GM23338 (cell line): ENCODE data around the gene LPXN. TPM values are rescaled to one million over a fixed set of nuclear protein-coding genes. Genes with fewer than 3 reads are reported as not detected.

Source experiments
- ATAC-seq: fragments of 200-7000 bp; cut with Tn5 transposase; 3 replicates; pipeline ENCODE4 v1.9.1; 2020
- DNase-seq: peaks from one replicate; pipeline ENCODE4 v3.0.0-alpha.2; 2015; ENCODE audit warnings: low spot score
- H2AFZ ChIP-seq: fragments of 200-600 bp; sonication (generic); 2 replicates; pipeline ENCODE4 v1.8.0; 2016; ENCODE audit warnings: antibody characterized with exemption, mild to moderate bottlenecking, moderate library complexity
- H3F3A ChIP-seq: fragments of 200-600 bp; sonication (generic); replicated peaks from 2 replicates; pipeline ENCODE4 v1.8.0; 2017; ENCODE audit warnings: antibody characterized with exemption, mixed run types, low read depth
- H3K27ac ChIP-seq: fragments of 200-600 bp; sonication (generic); 2 replicates; pipeline ENCODE4 v1.6.1; 2016; ENCODE audit warnings: low read depth
- H3K27me3 ChIP-seq: fragments of 200-600 bp; sonication (generic); 2 replicates; pipeline ENCODE4 v1.8.0; 2016; ENCODE audit warnings: mild to moderate bottlenecking, mixed run types, moderate library complexity; ENCODE audit not compliant: insufficient read depth
- H3K36me3 ChIP-seq: fragments of 200-600 bp; sonication (generic); 2 replicates; pipeline ENCODE4 v1.8.0; 2016; ENCODE audit warnings: mild to moderate bottlenecking; ENCODE audit not compliant: insufficient read depth
- H3K4me1 ChIP-seq: fragments of 200-600 bp; sonication (generic); 2 replicates; pipeline ENCODE4 v1.8.0; 2016; ENCODE audit warnings: mild to moderate bottlenecking, moderate library complexity; ENCODE audit not compliant: insufficient read depth
- H3K4me2 ChIP-seq: fragments of 200-600 bp; sonication (generic); 2 replicates; pipeline ENCODE4 v1.7.1; 2017; ENCODE audit warnings: mixed run types
- H3K4me3 ChIP-seq: fragments of 200-600 bp; sonication (generic); 2 replicates; pipeline ENCODE4 v1.6.1; 2016; ENCODE audit warnings: mixed run types
- H3K79me2 ChIP-seq: fragments of 200-600 bp; sonication (generic); replicated peaks from 2 replicates; pipeline ENCODE4 v1.8.0; 2017; ENCODE audit warnings: mild to moderate bottlenecking; ENCODE audit not compliant: insufficient read depth
- H3K9me2 ChIP-seq: fragments of 200-600 bp; sonication (generic); 2 replicates; pipeline ENCODE4 v1.8.0; 2017; ENCODE audit not compliant: insufficient read depth
- H4K20me1 ChIP-seq: fragments of 200-600 bp; sonication (generic); replicated peaks from 2 replicates; pipeline ENCODE4 v1.8.0; 2017; ENCODE audit warnings: mild to moderate bottlenecking; ENCODE audit not compliant: insufficient read depth
- H3K27ac Mint-ChIP-seq: 2 replicates; pipeline ENCODE4 v1.8.0; 2020; ENCODE audit warnings: inconsistent platforms, mild to moderate bottlenecking, moderate library complexity, mixed read lengths
- H3K27me3 Mint-ChIP-seq: 3 replicates; pipeline ENCODE4 v1.8.0; 2022; ENCODE audit warnings: low read depth, mild to moderate bottlenecking, moderate library complexity, mixed read lengths, inconsistent platforms; ENCODE audit not compliant: insufficient read depth, poor library complexity
- H3K36me3 Mint-ChIP-seq: 3 replicates; pipeline ENCODE4 v1.8.0; 2021; ENCODE audit warnings: low read depth, mild to moderate bottlenecking, inconsistent platforms, moderate library complexity, mixed read lengths
- H3K4me1 Mint-ChIP-seq: 3 replicates; pipeline ENCODE4 v1.8.0; 2020; ENCODE audit warnings: mild to moderate bottlenecking, inconsistent platforms, mixed read lengths
- H3K4me3 Mint-ChIP-seq: 3 replicates; pipeline ENCODE4 v1.8.0; 2021; ENCODE audit warnings: moderate library complexity, mild to moderate bottlenecking, inconsistent platforms, mixed read lengths
- H3K9me3 Mint-ChIP-seq: 3 replicates; pipeline ENCODE4 v1.8.0; 2020; ENCODE audit warnings: moderate library complexity, mild to moderate bottlenecking, inconsistent platforms, mixed read lengths
- CTCF ChIP-seq, 2 experiments: fragments of 200-600 bp in 1 of 2; sonication (generic) in 1 of 2; conservative IDR thresholded peaks; 2 replicates each; pipeline versions ENCODE4 v1.5.1 to v1.6.1; 2016 to 2017; ENCODE audit warnings: antibody characterized with exemption in 2 of 2, low read depth in 2 of 2, mild to moderate bottlenecking in 2 of 2, moderate library complexity in 1 of 2
- ETS1 ChIP-seq: IDR thresholded peaks from 2 replicates; pipeline ENCODE4 v1.6.1; 2016; ENCODE audit warnings: antibody characterized with exemption
- EZH2phosphoT487 ChIP-seq: fragments of 200-600 bp; sonication (generic); IDR thresholded peaks from one replicate; pipeline ENCODE4 v1.8.1; 2018; ENCODE audit warnings: antibody characterized with exemption; ENCODE audit not compliant: unreplicated experiment
- JUNB ChIP-seq: IDR thresholded peaks from one replicate; pipeline ENCODE4 v1.6.1; 2016; ENCODE audit warnings: antibody characterized with exemption; ENCODE audit not compliant: unreplicated experiment
- POLR2AphosphoS5 ChIP-seq: IDR thresholded peaks from 2 replicates; pipeline ENCODE4 v1.6.1; 2016; ENCODE audit warnings: antibody characterized with exemption, low read depth
- REST ChIP-seq: IDR thresholded peaks from one replicate; pipeline ENCODE4 v1.6.1; 2018; ENCODE audit warnings: antibody characterized with exemption; ENCODE audit not compliant: unreplicated experiment
- STAT1 ChIP-seq: IDR thresholded peaks from one replicate; pipeline ENCODE4 v1.6.1; 2016; ENCODE audit warnings: antibody characterized with exemption; ENCODE audit not compliant: unreplicated experiment
- ZNF114 ChIP-seq: fragments of 250-450 bp; sonication (Bioruptor Pico); IDR thresholded peaks from 2 replicates; pipeline ENCODE4 v1.5.0; 2020; ENCODE audit warnings: mild to moderate bottlenecking, moderate library complexity
- ZNF331 ChIP-seq: fragments of 250-450 bp; sonication (Bioruptor Pico); IDR thresholded peaks from 2 replicates; pipeline ENCODE4 v1.5.0; 2020; ENCODE audit warnings: low read depth, mild to moderate bottlenecking, moderate library complexity
- ZNF462 ChIP-seq: fragments of 250-450 bp; sonication (Bioruptor Pico); IDR thresholded peaks from 2 replicates; pipeline ENCODE4 v1.5.0; 2020; ENCODE audit warnings: mild to moderate bottlenecking, moderate library complexity
- polyA plus RNA-seq: library from polyadenylated mRNA; unstranded; fragments of >200 nt; fragmentation: Nextera tagmentation; extraction: Ambion mirVana; gene quantifications from 2 replicates; pipeline ENCODE4 v1.2.1, GENCODE V29; 2016
- total RNA-seq: library from RNA; depleted of rRNA; stranded (reverse); fragments of >200 nt; shearing (Covaris generic); gene quantifications from 2 replicates; pipeline ENCODE4 v1.2.3, GENCODE V29; 2014

The LPXN gene
- total and polyA plus RNA-seq, 2 experiments from 2014 or later = 0.56 to 1.3 TPM

GRCh38 chr11:58625086-58625485, 49.4 kb upstream of the LPXN start:
- no peak overlapping the region for H3K27ac ChIP-seq
- peaks cover 15% of the 10 kb centered on the region; the same call in 1 of the 2 replicates for H3K36me3 ChIP-seq
- no peak overlapping the region for H3K4me2 ChIP-seq
- no peak overlapping the region for H3K4me3 ChIP-seq
- Mint-ChIP-seq H3K27me3 (no peaks in the 10 kb centered on the region), H3K9me3 (no peaks in the 10 kb centered on the region), H3K4me1 (peaks cover 10% of the 10 kb centered on the region; the same call in 2 of the 3 replicates), H3K36me3 (peaks cover 30% of the 10 kb centered on the region), H3K4me3 (no peak overlapping the region), H3K27ac (no peak overlapping the region)
- H3K27me3 ChIP-seq = no peaks in the 10 kb centered on the region
- TF ChIP-seq ZNF462 (no peak), ETS1 (no peak), EZH2phosphoT487 (no peak), STAT1 (no peak)
- peaks cover 7% of the 10 kb centered on the region; the same call in 1 of the 2 replicates for H3K4me1 ChIP-seq
- no peaks in the 10 kb centered on the region for H3F3A ChIP-seq
- ATAC-seq (no peak), DNase-seq (no peak)
- peaks cover 11% of the 10 kb centered on the region; the same call in 1 of the 2 replicates for H4K20me1 ChIP-seq
- H3K9me2 ChIP-seq = no peaks in the 10 kb centered on the region
- H2AFZ ChIP-seq = no peak overlapping the region
- no peaks in the 10 kb centered on the region; the same call in 1 of the 2 replicates for H3K79me2 ChIP-seq

GRCh38 chr11:58622344-58622743, 46.7 kb upstream of the LPXN start, which contains the start of gene CNTF:
Gene CNTF (plus strand): TSS chr11:58622665. CDS start chr11:58622753, 88 bp downstream.
- no peaks in the 10 kb centered on the region for H3F3A ChIP-seq
- H4K20me1 ChIP-seq = peaks cover 15% of the 10 kb centered on the region
- no peak within 1 kb of the TSS for H3K4me3 ChIP-seq
- no peaks in the 10 kb centered on the region; the same call in 1 of the 2 replicates for H3K79me2 ChIP-seq
- no peaks in the 10 kb centered on the region for H3K27me3 ChIP-seq
- ATAC-seq = no peak
- no peak for DNase-seq
- no peak within 1 kb of the TSS for H2AFZ ChIP-seq
- H3K27ac ChIP-seq = no peak within 1 kb of the TSS
- Mint-ChIP-seq H3K27me3 (no peaks in the 10 kb centered on the region), H3K36me3 (peaks cover 56% of the 10 kb centered on the region), H3K27ac (no peak within 1 kb of the TSS), H3K4me3 (no peak within 1 kb of the TSS), H3K9me3 (no peaks in the 10 kb centered on the region), H3K4me1 (peaks cover 10% of the 10 kb centered on the region; the same call in 2 of the 3 replicates)
- no peaks in the 10 kb centered on the region for H3K9me2 ChIP-seq
- H3K36me3 ChIP-seq = peaks cover 35% of the 10 kb centered on the region
- H3K4me2 ChIP-seq = no peak within 1 kb of the TSS
- peaks cover 7% of the 10 kb centered on the region; the same call in 1 of the 2 replicates for H3K4me1 ChIP-seq
- no peak for TF ChIP-seq REST
- no peak for TF ChIP-seq STAT1
- TF ChIP-seq ZNF331 (CRISPR knock-in tag) = no peak
- no peak for TF ChIP-seq POLR2AphosphoS5
- TF ChIP-seq ZNF114 (CRISPR knock-in tag) = no peak
- no peak for TF ChIP-seq CTCF (conservative IDR thresholded peaks at IDR 0.05; ENCODE audit: low read depth in 2 of 2)
- no peak for TF ChIP-seq JUNB
